Measurements from ENCODE around the gene SENP6. TPM values are rescaled to one million over a fixed set of nuclear protein-coding genes. Genes with fewer than 3 reads are reported as not detected.

SENP6 gene
- total RNA-seq, 1 experiment from 2014 or later = 116 TPM

GRCh38 chr6:75723382-75723781 lies 121.7 kb downstream of the SENP6 start:
- Histone ChIP-seq H4K5ac (ENCODE audit: insufficient read length, low read depth, low read length) (no peak overlapping the region), H3K4me1 (ENCODE audit: insufficient read depth, low read length) (no peaks in the 10 kb centered on the region), H3K79me2 (ENCODE audit: insufficient read depth, low read length) (no peaks in the 10 kb centered on the region), H2AFZ (ENCODE audit: low read length) (no peak overlapping the region), H3K9me3 (ENCODE audit: control insufficient read depth, low read depth, low read length) (no peaks in the 10 kb centered on the region), H3K4me2 (ENCODE audit: insufficient read depth, insufficient read length, low read length) (no peak overlapping the region), H2AK5ac (ENCODE audit: insufficient read length, low read length) (no peak overlapping the region), H2BK5ac (ENCODE audit: insufficient read length, low read length) (no peak overlapping the region), H4K20me1 (ENCODE audit: control insufficient read depth, insufficient read depth, insufficient read length) (no peaks in the 10 kb centered on the region), H3K56ac (ENCODE audit: insufficient read length, low read depth, low read length) (no peak overlapping the region), H3T11ph (ENCODE audit: low read length) (no peak overlapping the region), H3K79me1 (ENCODE audit: insufficient read depth, low read depth, low read length, poor library complexity, severe bottlenecking) (no peaks in the 10 kb centered on the region), H3K9ac (ENCODE audit: extremely low read depth, insufficient read length, low read length) (no peak overlapping the region), H3K4ac (ENCODE audit: low read depth, low read length) (no peak overlapping the region), H3K14ac (ENCODE audit: insufficient read depth, low read length) (no peak overlapping the region), H4K91ac (ENCODE audit: insufficient read length, low read depth, low read length) (no peak overlapping the region), H2BK20ac (ENCODE audit: low read depth, low read length, poor library complexity, severe bottlenecking) (no peak overlapping the region), H3K23ac (ENCODE audit: insufficient read length, low read depth, low read length) (no peak overlapping the region), H3K23me2 (ENCODE audit: insufficient read length, low read depth, low read length, poor library complexity, severe bottlenecking) (no peaks in the 10 kb centered on the region), H2BK12ac (ENCODE audit: insufficient read length, low read depth, low read length) (no peak overlapping the region), H2BK15ac (ENCODE audit: low read depth, low read length) (no peak overlapping the region), H3K27ac (ENCODE audit: insufficient read length, low read depth, low read length) (no peak overlapping the region), H3K18ac (ENCODE audit: insufficient read length, low read depth, low read length) (no peak overlapping the region), H2BK120ac (ENCODE audit: low read depth, low read length, poor library complexity, severe bottlenecking) (no peak overlapping the region), H3K27me3 (ENCODE audit: insufficient read depth, low read length) (no peaks in the 10 kb centered on the region), H4K8ac (replicated peaks; ENCODE audit: insufficient read length, low read depth, low read length) (no peak overlapping the region)
- no CpG with 5 or more reads among the region's 2 CpGs for WGBS (ENCODE audit: extremely low coverage, insufficient read length, low lambda C conversion rate)
- no peaks in the 10 kb centered on the region for H3K9me3 Mint-ChIP-seq
- TF ChIP-seq, protein P1, sequence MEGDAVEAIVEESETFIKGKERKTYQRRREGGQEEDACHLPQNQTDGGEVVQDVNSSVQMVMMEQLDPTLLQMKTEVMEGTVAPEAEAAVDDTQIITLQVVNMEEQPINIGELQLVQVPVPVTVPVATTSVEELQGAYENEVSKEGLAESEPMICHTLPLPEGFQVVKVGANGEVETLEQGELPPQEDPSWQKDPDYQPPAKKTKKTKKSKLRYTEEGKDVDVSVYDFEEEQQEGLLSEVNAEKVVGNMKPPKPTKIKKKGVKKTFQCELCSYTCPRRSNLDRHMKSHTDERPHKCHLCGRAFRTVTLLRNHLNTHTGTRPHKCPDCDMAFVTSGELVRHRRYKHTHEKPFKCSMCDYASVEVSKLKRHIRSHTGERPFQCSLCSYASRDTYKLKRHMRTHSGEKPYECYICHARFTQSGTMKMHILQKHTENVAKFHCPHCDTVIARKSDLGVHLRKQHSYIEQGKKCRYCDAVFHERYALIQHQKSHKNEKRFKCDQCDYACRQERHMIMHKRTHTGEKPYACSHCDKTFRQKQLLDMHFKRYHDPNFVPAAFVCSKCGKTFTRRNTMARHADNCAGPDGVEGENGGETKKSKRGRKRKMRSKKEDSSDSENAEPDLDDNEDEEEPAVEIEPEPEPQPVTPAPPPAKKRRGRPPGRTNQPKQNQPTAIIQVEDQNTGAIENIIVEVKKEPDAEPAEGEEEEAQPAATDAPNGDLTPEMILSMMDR (conservative IDR thresholded peaks at IDR 0.05) = no peak
- H3K36me3 Mint-ChIP-seq (ENCODE audit: insufficient read depth in 1 of 3, low read depth in 3 of 3) = no peaks in the 10 kb centered on the region
- H3K4me1 Mint-ChIP-seq = no peaks in the 10 kb centered on the region
- no peak for DNase-seq
- H3K4me3 Mint-ChIP-seq = no peak overlapping the region
- H3K27ac Mint-ChIP-seq = no peak overlapping the region
- no peaks in the 10 kb centered on the region for H3K27me3 Mint-ChIP-seq (ENCODE audit: low read depth)

All from H9 (cell line).